ENCODE results near the gene SIK2. TPM values are rescaled to one million over a fixed set of nuclear protein-coding genes. Genes with fewer than 3 reads are reported as not detected.

The SIK2 gene
- total RNA-seq, 1 experiment from 2014 or later: 13.0 TPM

- POLR2A ChIA-PET: no interaction called here
- RAD21 ChIA-PET (ENCODE audit: low non-redundant PET in 1 of 2, low total read pairs in 2 of 2, uncharacterized antibody in 2 of 2, unreplicated experiment in 2 of 2): no interaction called here
- Histone ChIP-seq H3K9ac (ENCODE audit: low read length) (no peak overlapping the region), H3K9me2 (ENCODE audit: insufficient read depth) (no peaks in the 10 kb centered on the region), H3K79me2 (ENCODE audit: insufficient read depth, low read length) (no peaks in the 10 kb centered on the region), H3K27me3 (ENCODE audit: insufficient read depth, low read length) (no peaks in the 10 kb centered on the region), H3K4me2 (ENCODE audit: low read length) (no peak overlapping the region), H3K4me1 (ENCODE audit: control insufficient read depth in 1 of 2, insufficient read depth in 2 of 2, low read length in 2 of 2) (no peaks in the 10 kb centered on the region), H4K20me1 (ENCODE audit: insufficient read depth) (no peaks in the 10 kb centered on the region), H3K9me3 (ENCODE audit: control insufficient read depth in 1 of 2, insufficient read depth in 1 of 2, low read depth in 1 of 2, low read length in 2 of 2) (no peaks in the 10 kb centered on the region), H3K27ac (ENCODE audit: low read depth, low read length) (no peak overlapping the region), H3K36me3 (ENCODE audit: control insufficient read depth in 1 of 2, insufficient read depth in 2 of 2, low read length in 2 of 2) (no peaks in the 10 kb centered on the region), H3K4me3 (replicated peaks in 1 of 2; ENCODE audit: low read depth in 1 of 2, low read length in 2 of 2) (no peak overlapping the region), H2AFZ (ENCODE audit: low read depth, low read length, poor library complexity, severe bottlenecking) (no peak overlapping the region)
- no peak for TF ChIP-seq TCF7L2 (IDR thresholded peaks at IDR 0.05; ENCODE audit: borderline replicate concordance, extremely low read depth, insufficient read depth, insufficient read length)
- no peak for TF ChIP-seq CEBPB (IDR thresholded peaks at IDR 0.05; ENCODE audit: low read depth)
- TF ChIP-seq POLR2A (IDR thresholded peaks at IDR 0.05; ENCODE audit: borderline replicate concordance, extremely low read depth, insufficient read depth, insufficient read length): no peak
- TF ChIP-seq SP1 (IDR thresholded peaks at IDR 0.05; ENCODE audit: low read depth): no peak
- no peak for TF ChIP-seq JUND (IDR thresholded peaks at IDR 0.05)
- no peak for TF ChIP-seq EZH2 (IDR thresholded peaks at IDR 0.05)
- TF ChIP-seq ZFX (IDR thresholded peaks at IDR 0.05): no peak
- TF ChIP-seq, protein P1, sequence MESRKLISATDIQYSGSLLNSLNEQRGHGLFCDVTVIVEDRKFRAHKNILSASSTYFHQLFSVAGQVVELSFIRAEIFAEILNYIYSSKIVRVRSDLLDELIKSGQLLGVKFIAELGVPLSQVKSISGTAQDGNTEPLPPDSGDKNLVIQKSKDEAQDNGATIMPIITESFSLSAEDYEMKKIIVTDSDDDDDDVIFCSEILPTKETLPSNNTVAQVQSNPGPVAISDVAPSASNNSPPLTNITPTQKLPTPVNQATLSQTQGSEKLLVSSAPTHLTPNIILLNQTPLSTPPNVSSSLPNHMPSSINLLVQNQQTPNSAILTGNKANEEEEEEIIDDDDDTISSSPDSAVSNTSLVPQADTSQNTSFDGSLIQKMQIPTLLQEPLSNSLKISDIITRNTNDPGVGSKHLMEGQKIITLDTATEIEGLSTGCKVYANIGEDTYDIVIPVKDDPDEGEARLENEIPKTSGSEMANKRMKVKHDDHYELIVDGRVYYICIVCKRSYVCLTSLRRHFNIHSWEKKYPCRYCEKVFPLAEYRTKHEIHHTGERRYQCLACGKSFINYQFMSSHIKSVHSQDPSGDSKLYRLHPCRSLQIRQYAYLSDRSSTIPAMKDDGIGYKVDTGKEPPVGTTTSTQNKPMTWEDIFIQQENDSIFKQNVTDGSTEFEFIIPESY (IDR thresholded peaks at IDR 0.05; ENCODE audit: extremely low read depth, insufficient replicate concordance, low read length): no peak
- TF ChIP-seq YY1 (IDR thresholded peaks at IDR 0.05; ENCODE audit: extremely low read depth, insufficient replicate concordance, low read depth, low read length): no peak
- TF ChIP-seq ELF1 (IDR thresholded peaks at IDR 0.05; ENCODE audit: borderline replicate concordance, low read depth): no peak
- no peak for TF ChIP-seq SIN3A (IDR thresholded peaks at IDR 0.05; ENCODE audit: low read depth)
- TF ChIP-seq SRF (IDR thresholded peaks at IDR 0.05; ENCODE audit: low read depth): no peak
- no peak for TF ChIP-seq EZH2phosphoT487 (IDR thresholded peaks at IDR 0.05; ENCODE audit: borderline replicate concordance)
- TF ChIP-seq, protein P2, sequence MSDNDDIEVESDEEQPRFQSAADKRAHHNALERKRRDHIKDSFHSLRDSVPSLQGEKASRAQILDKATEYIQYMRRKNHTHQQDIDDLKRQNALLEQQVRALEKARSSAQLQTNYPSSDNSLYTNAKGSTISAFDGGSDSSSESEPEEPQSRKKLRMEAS (IDR thresholded peaks at IDR 0.05): no peak
- no peak for TF ChIP-seq EGR1 (IDR thresholded peaks at IDR 0.05; ENCODE audit: low read depth)
- TF ChIP-seq CBX3 (IDR thresholded peaks at IDR 0.05; ENCODE audit: low read depth): no peak
- TF ChIP-seq RAD21 (IDR thresholded peaks at IDR 0.05; ENCODE audit: low read depth): no peak
- no peak for ATAC-seq
- no TSS peak for BruUV-seq (replicated peaks)
- CTCF ChIA-PET: interaction anchor here (4.0 kb wide), 1 partner anchor 191 kb away, joined by 31 read pairs; no protein-coding TSS in a partner anchor
- intact Hi-C loops (cut with micrococcal nuclease): loop anchor here (10.0 kb wide), 1 partner anchor 409 kb away; no protein-coding TSS in a partner anchor
- DNase-seq (ENCODE audit: low read depth, low spot score): no peak
Observed at GRCh38 chr11:111585371-111585770, 16.9 kb upstream of the SIK2 start.

Measured in HCT116 (cell line).